HCT116 (cell line): ENCODE data around the gene CHTF18. TPM values are rescaled to one million over a fixed set of nuclear protein-coding genes. Genes with fewer than 3 reads are reported as not detected.

Experiments used
- ATAC-seq: fragments of 200-7000 bp; cut with Tn5 transposase; 2 replicates; pipeline ENCODE4 v1.9.1; 2020; ENCODE audit warnings: mild to moderate bottlenecking, moderate library complexity
- BruUV-seq: library from RNA; stranded (reverse); fragments of 400-500 nt; replicated peaks from 2 replicates; lab custom pipeline; 2021; lab: Mats Ljungman, UMichigan
- CTCF ChIA-PET: fragments of 300-600 bp; sonication (Branson Sonifier 250); formaldehyde crosslinking; loops from one replicate; lab custom pipeline; 2021; ENCODE audit warnings: antibody characterized with exemption; lab: Charles Lee
- POLR2A ChIA-PET: fragments of 300-600, 350-600 bp; sonication (Branson Sonifier 250); formaldehyde crosslinking; loops from one replicate; lab custom pipeline; 2021; ENCODE audit warnings: antibody characterized with exemption; lab: Charles Lee
- RAD21 ChIA-PET, 2 experiments: fragments of 300-600 bp; sonication (Branson Sonifier 250); formaldehyde crosslinking; loops; one replicate each; lab custom pipeline; 2023; ENCODE audit warnings: low total read pairs in 2 of 2; ENCODE audit not compliant: uncharacterized antibody in 2 of 2, unreplicated experiment in 2 of 2, low non-redundant PET in 1 of 2; lab: Charles Lee
- DNase-seq: peaks from one replicate; pipeline ENCODE4 v3.0.0-alpha.2; 2010; ENCODE audit warnings: low read depth, low spot score
- H2AFZ ChIP-seq: fragments of 200-600 bp; shearing (Covaris generic), sonication (generic); 2 replicates; pipeline ENCODE4 v1.6.1; 2017; ENCODE audit warnings: low read depth, mixed run types, mixed read lengths, antibody characterized with exemption, low read length; ENCODE audit not compliant: poor library complexity, severe bottlenecking
- H3K27ac ChIP-seq: 2 replicates; pipeline ENCODE4 v1.5.1; 2012; ENCODE audit warnings: low read depth, low read length
- H3K27me3 ChIP-seq: fragments of 200-600 bp; sonication (generic); 2 replicates; pipeline ENCODE4 v1.6.1; 2016; ENCODE audit warnings: mixed run types, low read length, mixed read lengths; ENCODE audit not compliant: insufficient read depth
- H3K36me3 ChIP-seq, 2 experiments: fragments of 200-500 bp in 1 of 2; fragments of 200-600 bp in 1 of 2; sonication (Bioruptor generic) in 1 of 2; sonication (generic) in 1 of 2; 2 replicates each; pipeline versions ENCODE4 v1.5.1 to v1.6.1; 2014 to 2016; ENCODE audit warnings: low read length in 2 of 2, inconsistent platforms in 1 of 2, mixed read lengths in 1 of 2, mixed run types in 1 of 2; ENCODE audit not compliant: insufficient read depth in 2 of 2, control insufficient read depth in 1 of 2
- H3K4me1 ChIP-seq, 2 experiments: fragments of 200-600 bp in 1 of 2; sonication (generic) in 1 of 2; 2 replicates each; pipeline versions ENCODE4 v1.5.1 to v1.6.1; 2012 to 2017; ENCODE audit warnings: low read length in 2 of 2, inconsistent platforms in 1 of 2, mild to moderate bottlenecking in 1 of 2, mixed read lengths in 1 of 2, mixed run types in 1 of 2, moderate library complexity in 1 of 2; ENCODE audit not compliant: insufficient read depth in 2 of 2, control insufficient read depth in 1 of 2
- H3K4me2 ChIP-seq: fragments of 200-600 bp; sonication (generic); 2 replicates; pipeline ENCODE4 v1.6.1; 2017; ENCODE audit warnings: mixed run types, low read length, mixed read lengths
- H3K4me3 ChIP-seq, 2 experiments: fragments of 200-600 bp in 1 of 2; sonication (generic) in 1 of 2; replicated peaks in 1 of 2; 2 replicates each; pipeline ENCODE4 v1.5.1; 2011 to 2016; ENCODE audit warnings: low read length in 2 of 2, control low read depth in 1 of 2, low read depth in 1 of 2, mild to moderate bottlenecking in 1 of 2, mixed read lengths in 1 of 2, mixed run types in 1 of 2
- H3K79me2 ChIP-seq: fragments of 200-600 bp; sonication (generic); 2 replicates; pipeline ENCODE4 v1.6.1; 2017; ENCODE audit warnings: mild to moderate bottlenecking, mixed run types, low read length, moderate library complexity, mixed read lengths; ENCODE audit not compliant: insufficient read depth
- H3K9ac ChIP-seq: fragments of 200-600 bp; sonication (generic); 2 replicates; pipeline ENCODE4 v1.6.1; 2016; ENCODE audit warnings: low read length, mixed read lengths
- H3K9me2 ChIP-seq: fragments of 200-600 bp; sonication (generic), shearing (Covaris generic); 2 replicates; pipeline ENCODE4 v1.6.1; 2017; ENCODE audit warnings: mixed run types, mild to moderate bottlenecking, moderate library complexity; ENCODE audit not compliant: insufficient read depth
- H3K9me3 ChIP-seq, 2 experiments: fragments of 200-500 bp in 1 of 2; fragments of 200-600 bp in 1 of 2; sonication (Bioruptor generic) in 1 of 2; sonication (generic) in 1 of 2; 2 replicates each; pipeline ENCODE4 v1.6.1; 2014 to 2017; ENCODE audit warnings: low read length in 2 of 2, mixed read lengths in 2 of 2, inconsistent platforms in 1 of 2, low read depth in 1 of 2, mild to moderate bottlenecking in 1 of 2, mixed run types in 1 of 2, moderate library complexity in 1 of 2; ENCODE audit not compliant: control insufficient read depth in 1 of 2, insufficient read depth in 1 of 2
- H4K20me1 ChIP-seq: fragments of 200-600 bp; sonication (generic), shearing (Covaris generic); 2 replicates; pipeline ENCODE4 v1.6.1; 2017; ENCODE audit warnings: mixed run types, mild to moderate bottlenecking, moderate library complexity; ENCODE audit not compliant: insufficient read depth
- CBX3 ChIP-seq: IDR thresholded peaks from 2 replicates; pipeline ENCODE4 v1.6.1; 2012; ENCODE audit warnings: low read depth
- CEBPB ChIP-seq: IDR thresholded peaks from 2 replicates; pipeline ENCODE4 v1.6.1; 2012; ENCODE audit warnings: low read depth
- EGR1 ChIP-seq: IDR thresholded peaks from 2 replicates; pipeline ENCODE4 v1.6.1; 2012; ENCODE audit warnings: low read depth
- ELF1 ChIP-seq: IDR thresholded peaks from 2 replicates; pipeline ENCODE4 v1.6.1; 2012; ENCODE audit warnings: low read depth, borderline replicate concordance
- EZH2phosphoT487 ChIP-seq: fragments of 200-600 bp; IDR thresholded peaks from 2 replicates; pipeline ENCODE4 v1.6.1; 2018; ENCODE audit warnings: antibody characterized with exemption, borderline replicate concordance
- FOSL1 ChIP-seq: IDR thresholded peaks from 2 replicates; pipeline ENCODE4 v1.6.1; 2012; ENCODE audit warnings: low read depth
- POLR2A ChIP-seq: IDR thresholded peaks from 2 replicates; pipeline ENCODE4 v1.7.0; 2011; ENCODE audit warnings: borderline replicate concordance; ENCODE audit not compliant: insufficient read depth, insufficient read length; ENCODE audit errors: extremely low read depth
- RAD21 ChIP-seq: IDR thresholded peaks from 2 replicates; pipeline ENCODE4 v1.6.1; 2012; ENCODE audit warnings: low read depth, mild to moderate bottlenecking
- SP1 ChIP-seq: IDR thresholded peaks from 2 replicates; pipeline ENCODE4 v1.6.1; 2012; ENCODE audit warnings: low read depth
- SRF ChIP-seq: IDR thresholded peaks from 2 replicates; pipeline ENCODE4 v1.6.1; 2012; ENCODE audit warnings: low read depth
- TCF7L2 ChIP-seq: IDR thresholded peaks from 2 replicates; pipeline ENCODE4 v1.7.0; 2011; ENCODE audit warnings: borderline replicate concordance, inconsistent platforms; ENCODE audit not compliant: insufficient read depth, insufficient read length; ENCODE audit errors: extremely low read depth
- YY1 ChIP-seq: IDR thresholded peaks from 2 replicates; pipeline ENCODE4 v1.6.1; 2011; ENCODE audit warnings: low read length, low read depth, moderate library complexity, mild to moderate bottlenecking; ENCODE audit not compliant: insufficient replicate concordance; ENCODE audit errors: extremely low read depth
- intact Hi-C: fragments of 100-400 bp; cut with micrococcal nuclease; formaldehyde crosslinking; loops from 2 replicates; pipeline ENCODE4 v1.10.0; 2022
- total RNA-seq: library from RNA; stranded (reverse); gene quantifications from one replicate; pipeline ENCODE4 v1.2.1, GENCODE V29; 2021; ENCODE audit not compliant: unreplicated experiment
- TF ChIP-seq, protein P1 (sequence below): IDR thresholded peaks from 2 replicates; pipeline ENCODE4 v1.6.1; 2011; ENCODE audit warnings: mild to moderate bottlenecking, low read length, moderate library complexity; ENCODE audit not compliant: insufficient replicate concordance; ENCODE audit errors: extremely low read depth
- TF ChIP-seq, protein P2 (sequence below), 3 experiments: fragments of 200-600 bp in 1 of 3; sonication (generic) in 1 of 3; IDR thresholded peaks in 2 of 3; conservative IDR thresholded peaks in 1 of 3; 2 replicates each; pipeline ENCODE4 v1.5.1; 2012 to 2017; ENCODE audit warnings: low read depth in 2 of 3, low read length in 2 of 3, antibody characterized with exemption in 1 of 3, borderline replicate concordance in 1 of 3, control low read depth in 1 of 3, mild to moderate bottlenecking in 1 of 3, mixed read lengths in 1 of 3, mixed run types in 1 of 3, moderate library complexity in 1 of 3; ENCODE audit not compliant: insufficient read depth in 1 of 3
- TF ChIP-seq, protein P3 (sequence below): IDR thresholded peaks from 2 replicates; pipeline ENCODE4 v1.6.1; 2012

CHTF18 gene
- total RNA-seq, 1 experiment from 2014 or later: 145 TPM

DNA sequence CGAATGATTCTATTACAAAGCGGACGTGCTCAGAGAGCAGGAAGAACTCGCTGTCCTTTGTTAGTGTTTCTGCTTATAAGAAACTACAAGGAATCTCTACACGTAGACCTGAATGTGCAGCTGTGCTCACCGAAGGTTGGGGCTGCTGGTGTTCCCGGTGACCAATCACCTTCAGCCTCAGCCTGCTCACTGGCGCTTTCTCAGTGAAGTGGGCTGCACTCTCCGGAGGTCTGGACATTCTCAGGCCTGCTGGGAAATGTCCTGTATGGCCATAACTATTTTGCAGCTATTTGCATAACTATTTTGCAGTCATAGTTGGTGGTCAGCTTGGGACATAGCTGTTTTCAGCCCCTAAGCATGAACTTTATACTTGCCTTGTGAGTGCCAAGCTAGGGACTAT is 37.9 kb upstream of the CHTF18 start (continued):
- TF ChIP-seq, protein P1, sequence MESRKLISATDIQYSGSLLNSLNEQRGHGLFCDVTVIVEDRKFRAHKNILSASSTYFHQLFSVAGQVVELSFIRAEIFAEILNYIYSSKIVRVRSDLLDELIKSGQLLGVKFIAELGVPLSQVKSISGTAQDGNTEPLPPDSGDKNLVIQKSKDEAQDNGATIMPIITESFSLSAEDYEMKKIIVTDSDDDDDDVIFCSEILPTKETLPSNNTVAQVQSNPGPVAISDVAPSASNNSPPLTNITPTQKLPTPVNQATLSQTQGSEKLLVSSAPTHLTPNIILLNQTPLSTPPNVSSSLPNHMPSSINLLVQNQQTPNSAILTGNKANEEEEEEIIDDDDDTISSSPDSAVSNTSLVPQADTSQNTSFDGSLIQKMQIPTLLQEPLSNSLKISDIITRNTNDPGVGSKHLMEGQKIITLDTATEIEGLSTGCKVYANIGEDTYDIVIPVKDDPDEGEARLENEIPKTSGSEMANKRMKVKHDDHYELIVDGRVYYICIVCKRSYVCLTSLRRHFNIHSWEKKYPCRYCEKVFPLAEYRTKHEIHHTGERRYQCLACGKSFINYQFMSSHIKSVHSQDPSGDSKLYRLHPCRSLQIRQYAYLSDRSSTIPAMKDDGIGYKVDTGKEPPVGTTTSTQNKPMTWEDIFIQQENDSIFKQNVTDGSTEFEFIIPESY: no peak
- TF ChIP-seq, all 23 proteins: peak for 0

DNA sequence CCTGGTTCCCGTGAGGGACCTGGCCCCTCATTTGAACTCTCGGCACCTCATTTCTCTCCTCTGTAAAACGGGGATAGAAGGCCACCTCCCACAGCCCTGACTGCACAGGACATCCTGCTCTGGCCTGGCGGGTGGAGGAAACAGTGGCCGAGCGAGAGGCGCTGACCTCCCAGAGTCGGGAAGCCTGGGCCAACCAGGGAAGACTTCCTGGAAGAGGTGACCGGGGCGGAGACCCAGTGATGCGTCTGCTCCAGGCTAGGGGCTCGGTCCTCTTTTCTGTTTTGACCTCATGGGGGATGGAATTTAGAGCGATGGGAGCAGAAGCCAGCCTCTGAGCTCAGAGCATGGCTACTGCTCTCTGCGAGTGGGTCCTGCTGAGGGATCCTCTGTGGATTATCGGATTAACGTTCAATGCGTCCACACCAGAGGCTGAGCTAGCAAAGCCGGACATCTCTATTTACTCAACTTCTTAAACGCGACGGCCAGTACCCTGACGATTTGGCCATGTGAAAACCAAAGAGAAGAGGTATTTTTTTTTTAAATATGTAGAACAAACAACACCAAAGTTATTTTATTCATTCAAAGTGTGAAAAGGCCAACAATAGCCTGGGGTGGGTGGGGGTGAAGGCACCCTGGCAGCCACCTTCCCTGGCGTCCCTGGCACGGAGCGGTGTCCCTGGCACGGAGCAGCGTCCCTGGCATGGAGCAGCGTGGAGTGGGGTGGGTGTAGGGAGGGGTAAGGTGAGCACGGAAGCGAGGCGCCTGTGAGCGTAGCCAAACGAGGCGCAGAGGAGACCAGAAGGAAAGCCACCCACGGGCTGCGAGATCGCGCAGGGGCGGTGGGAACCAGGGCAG is 37.0 kb upstream of the CHTF18 start:
- Histone ChIP-seq H3K79me2 (no peaks in the 10 kb centered on the region), H4K20me1 (no peaks in the 10 kb centered on the region), H3K4me1 (peaks cover 5 to 14% of the 10 kb centered on the region in 2 experiments), H3K27me3 (no peaks in the 10 kb centered on the region), H3K4me3 (no peak overlapping the region), H3K9me2 (no peaks in the 10 kb centered on the region), H3K27ac (no peak overlapping the region), H3K4me2 (no peak overlapping the region), H3K9me3 (peaks cover 0 to 2% of the 10 kb centered on the region in 2 experiments; a peak in 1 of 4 replicates)
- POLR2A ChIA-PET: no interaction called here
- DNase-seq (no peak), ATAC-seq (no peak)
- no TSS peak for BruUV-seq
- TF ChIP-seq SP1 (no peak), YY1 (no peak), CBX3 (no peak), EGR1 (no peak), POLR2A (no peak), SRF (no peak), FOSL1 (no peak), CEBPB (no peak), RAD21 (no peak), ELF1 (no peak), TCF7L2 (no peak), EZH2phosphoT487 (no peak)
- TF ChIP-seq, protein P2, sequence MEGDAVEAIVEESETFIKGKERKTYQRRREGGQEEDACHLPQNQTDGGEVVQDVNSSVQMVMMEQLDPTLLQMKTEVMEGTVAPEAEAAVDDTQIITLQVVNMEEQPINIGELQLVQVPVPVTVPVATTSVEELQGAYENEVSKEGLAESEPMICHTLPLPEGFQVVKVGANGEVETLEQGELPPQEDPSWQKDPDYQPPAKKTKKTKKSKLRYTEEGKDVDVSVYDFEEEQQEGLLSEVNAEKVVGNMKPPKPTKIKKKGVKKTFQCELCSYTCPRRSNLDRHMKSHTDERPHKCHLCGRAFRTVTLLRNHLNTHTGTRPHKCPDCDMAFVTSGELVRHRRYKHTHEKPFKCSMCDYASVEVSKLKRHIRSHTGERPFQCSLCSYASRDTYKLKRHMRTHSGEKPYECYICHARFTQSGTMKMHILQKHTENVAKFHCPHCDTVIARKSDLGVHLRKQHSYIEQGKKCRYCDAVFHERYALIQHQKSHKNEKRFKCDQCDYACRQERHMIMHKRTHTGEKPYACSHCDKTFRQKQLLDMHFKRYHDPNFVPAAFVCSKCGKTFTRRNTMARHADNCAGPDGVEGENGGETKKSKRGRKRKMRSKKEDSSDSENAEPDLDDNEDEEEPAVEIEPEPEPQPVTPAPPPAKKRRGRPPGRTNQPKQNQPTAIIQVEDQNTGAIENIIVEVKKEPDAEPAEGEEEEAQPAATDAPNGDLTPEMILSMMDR (IDR thresholded peaks at IDR 0.05 in 2 of 3, conservative IDR thresholded peaks at IDR 0.05 in 1 of 3; ENCODE audit: borderline replicate concordance in 1 of 3, insufficient read depth in 1 of 3, low read depth in 2 of 3, low read length in 2 of 3): no peak
- TF ChIP-seq, protein P1: no peak
- TF ChIP-seq, protein P3, sequence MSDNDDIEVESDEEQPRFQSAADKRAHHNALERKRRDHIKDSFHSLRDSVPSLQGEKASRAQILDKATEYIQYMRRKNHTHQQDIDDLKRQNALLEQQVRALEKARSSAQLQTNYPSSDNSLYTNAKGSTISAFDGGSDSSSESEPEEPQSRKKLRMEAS: no peak
- TF ChIP-seq, all 23 proteins: peak for 0
- intact Hi-C loops: no loop called here
- H3K36me3 ChIP-seq: no peaks in the 10 kb centered on the region
- CTCF ChIA-PET: interaction anchor here (1.3 kb wide), 1 partner anchor 10 kb away, joined by 7 read pairs; the partner anchor contains the start of gene CIAO3
- no peak overlapping the region for H3K9ac ChIP-seq
- RAD21 ChIA-PET: no interaction called here
- H2AFZ ChIP-seq: no peak overlapping the region
